NCI-H1436 (cell line): ENCODE measurements around the gene GTF2F1.
A peak's percentile ranks its signal among the peaks of the same experiment; 100 is the strongest.
"Not testable (repeated sequence)": the region's sequence is repeated elsewhere in the genome, so short reads cannot be mapped to it uniquely, and the experiment has no call there.

ENCODE experiments used
- DNase-seq: peaks from one replicate; lab custom pipeline; 2025; lab: John Stamatoyannopoulos, UW

GTF2F1 gene

DNA sequence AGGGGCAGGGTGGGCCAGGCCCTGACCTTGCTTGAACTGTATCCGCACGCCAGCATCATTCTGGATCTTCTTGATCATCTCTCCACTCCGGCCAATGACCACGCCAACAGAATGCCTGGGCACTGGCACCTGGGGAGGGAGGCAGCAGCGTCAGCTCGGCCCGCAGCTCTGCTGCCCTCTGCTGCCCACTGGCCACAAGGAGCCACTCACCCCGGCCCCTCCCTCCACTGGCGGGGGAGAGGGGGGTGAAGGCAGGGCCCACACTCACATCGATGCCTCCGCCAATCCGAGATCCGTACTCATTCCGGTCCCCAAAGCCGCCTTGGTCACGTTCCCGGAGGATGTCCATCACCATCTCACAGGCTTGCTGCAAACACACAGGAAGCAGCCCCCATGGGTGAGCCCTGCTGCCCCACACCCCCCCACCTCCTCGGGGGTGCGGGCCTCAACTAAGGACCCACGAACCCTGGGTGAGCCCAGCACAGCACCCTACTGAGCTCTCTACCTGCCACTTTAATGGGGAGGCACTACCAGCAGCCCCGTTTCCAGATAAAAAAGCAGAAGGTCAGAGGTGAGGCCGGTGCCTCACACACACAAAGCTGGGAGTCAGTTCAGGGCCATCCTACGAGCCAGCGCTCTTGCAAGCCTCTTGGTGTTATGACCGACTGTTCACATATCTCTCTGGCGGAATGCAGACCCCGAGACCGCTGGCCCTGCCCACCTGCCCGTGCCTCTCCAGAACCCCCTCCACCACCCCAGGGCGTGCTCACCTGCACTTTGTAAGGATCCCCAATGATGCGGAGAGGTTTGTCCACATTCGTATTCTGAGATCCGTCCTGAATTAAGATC is 25.0 kb upstream of the GTF2F1 start:
- no peak for DNase-seq

DNA sequence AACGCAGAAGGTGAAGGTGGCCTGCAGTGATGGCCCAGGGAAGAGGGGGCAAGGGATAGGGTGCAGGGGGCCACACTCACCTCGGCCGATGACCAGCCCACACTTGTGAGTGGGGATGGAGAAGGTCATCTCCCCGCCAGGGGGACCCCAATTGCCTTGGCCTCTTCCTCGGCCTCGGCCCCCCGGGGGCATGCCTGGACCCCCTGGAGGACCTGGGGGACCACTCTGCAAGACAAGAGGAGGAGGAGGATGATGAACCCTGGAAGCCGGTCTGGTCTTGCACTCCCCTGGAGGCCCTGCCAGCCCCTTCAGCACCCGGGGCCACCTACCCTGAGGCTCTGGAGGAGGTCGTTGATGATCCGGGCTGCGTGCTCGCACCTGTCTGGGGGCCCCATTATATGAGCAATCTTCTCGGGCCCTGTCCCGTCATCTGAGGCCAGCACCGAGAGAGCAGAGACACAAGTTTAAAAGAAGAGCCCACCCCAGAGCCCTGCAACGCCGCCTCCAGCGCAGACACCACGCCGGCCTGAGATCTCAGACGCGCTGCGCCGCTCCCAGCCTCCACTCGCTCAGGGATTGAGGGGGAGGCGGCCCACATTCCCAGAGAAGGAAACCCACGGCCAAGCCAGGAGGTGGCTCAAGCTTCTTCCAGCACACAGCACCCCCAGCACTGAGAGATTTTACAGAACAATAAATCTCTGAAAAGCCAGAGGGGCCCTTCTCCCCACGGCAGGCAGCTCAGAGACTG is 23.9 kb upstream of the GTF2F1 start:
- DNase-seq = no peak

DNA sequence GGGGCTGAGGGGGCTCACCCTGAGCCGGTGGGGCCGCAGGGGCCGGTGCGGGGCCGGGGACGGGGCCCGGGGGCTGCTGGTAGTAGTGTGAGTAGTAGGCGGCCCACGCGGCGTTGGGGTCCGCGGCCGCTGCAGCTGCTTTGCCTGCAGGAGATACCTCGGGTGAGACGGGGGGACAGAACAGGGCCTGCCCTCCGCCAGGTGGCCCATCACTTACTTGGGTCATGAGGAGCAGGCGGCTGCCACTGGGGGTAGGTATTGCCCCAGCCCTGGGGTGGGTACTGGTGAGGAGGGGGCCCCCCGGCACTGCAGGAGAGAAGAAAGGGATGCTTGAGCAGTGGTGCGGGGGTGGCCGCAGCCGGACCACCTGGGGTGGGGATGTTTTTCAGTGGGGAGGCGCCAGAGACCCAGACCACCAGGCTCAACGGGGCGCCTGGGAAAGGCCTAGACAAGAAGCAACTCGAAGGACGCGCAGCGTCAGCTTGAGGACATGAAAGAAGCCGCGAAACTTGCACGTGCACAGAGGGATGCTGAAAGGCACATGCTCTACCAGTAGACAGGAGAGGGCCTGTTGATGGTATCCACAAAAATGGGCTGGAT is 22.7 kb upstream of the GTF2F1 start:
- DNase-seq = no peak

DNA sequence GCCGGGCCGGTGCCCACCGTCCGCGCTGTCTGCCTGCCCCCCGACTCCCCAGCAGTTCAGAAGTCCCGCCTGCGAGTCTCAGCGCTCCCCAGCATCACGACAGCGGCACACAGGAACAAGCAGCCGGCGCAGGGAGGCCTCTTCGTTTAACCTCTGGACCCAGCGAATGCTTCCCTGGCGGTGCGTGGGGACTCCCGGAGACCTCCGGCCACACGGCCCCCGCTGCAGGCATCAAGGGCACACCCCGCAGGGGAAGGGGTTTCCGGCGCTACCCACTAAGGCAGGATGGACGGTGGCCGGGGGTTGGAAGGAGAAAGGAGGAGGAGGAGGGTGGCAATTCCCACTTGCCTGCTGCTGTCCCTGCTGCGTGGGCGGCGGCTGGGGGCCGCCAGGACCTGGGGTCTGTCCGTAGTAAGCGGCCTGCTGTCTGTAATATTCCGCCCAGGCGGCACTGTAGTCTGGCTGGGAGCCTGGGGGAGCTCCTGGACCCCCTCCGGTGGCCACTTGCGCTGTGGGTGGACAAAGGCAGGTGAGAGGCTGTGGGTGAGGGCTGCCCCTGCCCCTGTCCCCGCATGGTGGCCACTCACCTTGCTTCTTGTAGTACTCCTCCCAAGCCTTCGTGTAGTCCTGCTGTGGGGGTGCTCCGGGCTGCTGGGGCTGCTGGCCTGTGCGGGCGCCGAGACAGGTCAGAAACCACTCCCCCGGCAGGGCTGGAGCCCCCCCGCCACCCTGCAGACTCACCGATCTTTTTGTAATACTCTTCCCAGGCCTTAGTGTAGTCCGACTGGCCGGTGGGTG is 22.0 kb upstream of the GTF2F1 start:
- no peak for DNase-seq

DNA sequence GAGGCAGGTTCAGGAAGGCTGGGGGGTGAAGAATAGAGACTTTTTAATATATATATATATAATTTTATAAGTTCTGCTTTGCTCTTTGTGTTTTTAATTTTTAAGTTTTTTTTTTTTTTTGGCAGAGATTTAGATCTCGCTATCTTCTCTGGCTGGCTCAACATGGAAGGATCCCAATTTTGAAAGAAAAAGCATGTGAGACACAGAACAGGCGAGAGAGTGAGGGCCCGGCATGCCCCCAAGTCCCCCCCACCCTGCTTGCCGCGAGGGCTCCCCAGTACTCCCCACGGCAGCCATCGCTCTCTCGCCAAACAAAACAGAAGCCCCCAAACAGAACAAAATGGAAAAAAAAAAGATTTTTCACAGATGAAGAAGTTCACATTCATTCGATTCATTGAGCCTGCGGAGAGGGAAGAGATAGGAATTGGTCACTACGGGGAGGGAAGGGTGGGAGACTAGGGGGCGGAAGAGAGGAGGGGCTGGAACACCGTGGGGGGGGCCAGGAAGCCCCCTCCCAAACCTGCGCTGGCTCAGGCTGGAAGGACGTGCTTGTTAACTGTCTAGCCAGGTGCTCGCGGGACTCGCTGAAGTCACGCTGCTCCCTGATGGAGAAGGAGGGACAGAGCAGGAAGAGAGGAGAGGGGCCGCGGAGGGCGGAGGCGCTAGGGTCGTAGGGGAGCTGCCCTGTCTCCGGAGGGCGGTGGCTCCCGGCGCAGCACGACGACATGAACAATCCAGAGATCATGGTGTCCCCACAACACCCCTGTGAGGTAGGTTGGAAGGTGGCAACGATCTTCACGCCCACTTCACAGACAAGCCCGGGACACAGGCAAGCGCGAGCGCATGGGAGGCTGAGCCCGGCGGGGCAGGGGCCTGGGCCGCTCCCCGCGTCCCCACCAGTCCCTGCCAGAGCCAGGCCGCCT is 21.0 kb upstream of the GTF2F1 start:
- no peak for DNase-seq

DNA sequence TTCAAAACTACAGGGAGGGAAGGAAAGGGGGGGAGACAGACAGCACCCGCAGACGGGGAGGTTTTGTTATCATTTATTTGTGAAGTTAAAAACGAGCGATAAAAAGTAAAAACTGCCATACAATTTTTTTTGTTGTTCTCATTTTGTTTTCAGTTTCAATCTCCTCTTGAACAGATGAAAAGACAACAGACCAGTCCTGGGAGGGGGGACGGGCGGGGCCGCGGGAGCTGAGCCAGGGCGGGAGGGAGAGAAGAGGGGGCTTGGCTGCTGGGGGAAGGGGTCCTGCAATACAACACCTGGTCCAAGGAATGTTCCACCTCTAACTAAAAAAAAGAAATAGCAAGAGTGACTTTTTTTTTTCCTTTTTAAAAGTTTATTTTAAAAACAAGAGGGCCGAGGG is 20.3 kb upstream of the GTF2F1 start:
- no peak for DNase-seq

DNA sequence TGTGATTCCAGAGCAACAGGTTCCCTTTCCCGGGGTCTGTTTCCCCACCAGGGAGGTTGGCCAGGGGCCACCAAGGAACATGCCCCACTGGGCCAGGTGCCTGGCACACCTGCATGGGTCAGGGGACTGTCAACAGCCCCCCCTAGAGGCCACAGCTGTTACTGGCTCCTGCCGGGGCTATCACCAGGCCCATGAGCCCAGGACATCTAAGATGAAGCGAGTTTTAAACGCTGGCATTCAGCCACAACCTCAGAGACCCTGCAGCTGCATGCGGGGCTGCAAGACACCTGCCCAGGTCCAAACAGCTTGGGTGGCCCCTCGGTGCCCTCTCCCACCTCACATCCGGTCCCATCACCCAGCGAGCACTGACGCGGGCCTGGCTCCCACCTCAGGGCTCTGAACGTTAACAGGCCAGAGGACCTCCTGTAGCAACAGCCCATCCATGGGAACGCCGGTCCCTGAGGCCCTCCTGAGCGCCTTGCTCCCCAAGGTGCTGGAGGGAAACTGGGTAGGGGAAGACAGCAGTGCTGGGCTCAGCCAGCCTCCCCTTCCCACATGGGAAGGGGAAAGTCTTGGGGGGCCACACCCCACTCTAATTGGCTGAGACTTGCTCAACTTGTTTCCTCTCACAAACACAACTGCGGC is 19.6 kb upstream of the GTF2F1 start:
- peak; percentile 36 for DNase-seq

DNA sequence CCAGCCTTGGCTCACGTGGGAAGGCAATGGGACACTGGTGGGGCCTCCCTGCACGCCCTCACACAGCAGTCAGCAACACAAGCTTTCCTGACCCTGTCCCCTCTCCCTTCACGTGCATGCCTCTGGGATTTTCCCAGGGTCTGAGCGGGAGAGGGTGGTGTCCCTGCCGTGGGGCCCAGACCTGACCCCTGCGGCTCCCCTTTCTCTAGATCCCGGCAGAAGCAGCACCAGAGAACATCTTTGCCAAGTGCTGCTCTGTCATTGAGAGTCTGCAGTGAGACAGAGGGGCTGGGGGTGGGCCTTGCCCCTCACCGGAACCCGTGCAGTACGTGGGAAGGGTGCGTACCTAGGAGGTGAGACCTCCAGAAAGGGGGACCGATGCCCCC is 19.1 kb upstream of the GTF2F1 start:
- no peak for DNase-seq

DNA sequence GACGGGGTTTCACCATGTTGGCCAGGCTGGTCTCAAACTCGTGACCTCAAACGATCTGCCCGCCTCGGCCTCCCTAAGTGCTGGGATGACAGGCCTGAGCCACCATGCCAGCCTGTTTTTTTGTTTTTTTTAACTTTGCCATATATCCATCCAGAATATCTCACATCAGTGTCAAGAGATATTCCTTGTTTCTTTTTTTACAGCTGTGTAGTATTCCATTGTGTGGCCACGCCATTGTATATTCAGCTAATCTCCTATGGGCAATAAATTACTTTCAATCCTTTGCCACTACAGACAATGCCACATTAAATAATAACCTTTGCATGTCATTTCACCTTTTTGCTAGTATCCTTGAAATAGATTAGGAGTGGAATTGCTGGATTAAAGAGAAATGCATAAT is 16.4 kb upstream of the GTF2F1 start:
- DNase-seq = no peak

DNA sequence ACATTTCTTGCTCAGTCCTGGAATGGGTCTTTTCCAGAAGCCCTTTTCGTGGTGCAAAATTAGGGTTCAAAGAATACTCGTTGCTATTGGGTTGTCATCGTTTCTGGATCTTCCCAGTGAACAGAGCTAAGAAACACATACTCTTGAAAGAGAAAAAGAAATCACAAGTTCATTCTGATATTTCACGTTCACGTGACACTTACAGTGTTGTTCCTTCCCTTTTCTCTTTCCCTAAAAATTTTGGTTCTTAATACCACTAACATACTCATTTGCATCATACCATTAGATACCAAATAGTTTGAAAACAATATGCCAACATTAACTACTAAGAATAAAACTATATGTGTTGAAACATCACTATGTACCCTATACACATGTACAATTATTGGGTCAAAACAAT is 13.4 kb upstream of the GTF2F1 start:
- DNase-seq = no peak

DNA sequence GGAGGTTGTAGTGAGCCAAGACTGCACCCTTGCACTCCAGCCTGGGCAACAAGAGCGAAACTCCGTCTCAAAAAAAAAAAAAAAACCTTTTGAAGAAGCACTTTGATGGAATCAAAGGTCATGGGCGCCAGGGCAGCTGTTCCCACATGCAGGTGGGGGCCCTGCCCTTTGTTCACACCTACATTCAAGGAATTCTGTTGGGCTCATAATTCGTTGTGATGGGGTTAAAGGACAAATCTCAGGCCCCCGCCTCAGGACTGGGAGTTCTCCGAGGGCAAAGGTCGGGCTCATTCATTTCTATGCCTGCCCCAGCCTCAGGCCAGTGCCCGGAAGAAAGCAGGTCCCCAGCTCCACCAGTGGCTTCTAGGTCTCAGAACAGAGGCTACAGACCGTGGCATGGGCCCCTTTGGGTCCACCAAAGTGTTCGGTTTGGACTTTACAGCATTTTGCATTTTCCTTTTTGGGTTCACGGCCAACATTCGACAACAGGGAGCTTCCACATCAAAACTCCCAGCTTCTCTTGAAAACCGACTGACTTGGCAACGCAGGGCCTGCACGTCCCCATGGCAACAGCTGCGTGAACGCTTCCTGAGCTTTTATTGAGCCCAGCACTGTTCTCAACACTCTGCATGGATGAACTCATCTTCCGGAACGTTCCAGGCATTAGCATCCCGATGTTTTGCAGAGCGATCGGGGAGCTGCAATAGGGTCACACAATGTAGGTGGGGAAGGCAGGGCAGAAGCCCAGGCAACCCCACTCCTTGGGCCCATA is 10.1 kb upstream of the GTF2F1 start:
- DNase-seq = no peak

DNA sequence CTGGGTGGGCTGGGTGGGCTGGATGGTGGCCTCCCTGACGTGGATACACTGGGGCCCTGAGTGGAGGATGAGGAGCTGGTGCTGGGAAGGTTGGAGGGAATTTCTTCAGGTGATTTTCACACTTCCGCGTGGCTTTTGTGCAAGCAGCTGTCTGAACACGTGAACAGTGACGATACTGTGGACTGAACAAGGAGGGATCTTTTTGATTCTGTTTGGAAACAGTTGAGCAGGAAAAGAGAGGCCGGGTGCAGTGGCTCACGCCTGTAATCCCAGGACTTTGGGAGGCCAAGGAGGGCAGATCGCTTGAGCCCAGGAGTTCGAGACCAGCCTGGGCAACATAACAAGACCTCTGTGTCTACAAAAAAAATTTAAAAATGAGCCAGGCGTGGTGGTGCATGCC is 9.1 kb upstream of the GTF2F1 start:
- no peak for DNase-seq

DNA sequence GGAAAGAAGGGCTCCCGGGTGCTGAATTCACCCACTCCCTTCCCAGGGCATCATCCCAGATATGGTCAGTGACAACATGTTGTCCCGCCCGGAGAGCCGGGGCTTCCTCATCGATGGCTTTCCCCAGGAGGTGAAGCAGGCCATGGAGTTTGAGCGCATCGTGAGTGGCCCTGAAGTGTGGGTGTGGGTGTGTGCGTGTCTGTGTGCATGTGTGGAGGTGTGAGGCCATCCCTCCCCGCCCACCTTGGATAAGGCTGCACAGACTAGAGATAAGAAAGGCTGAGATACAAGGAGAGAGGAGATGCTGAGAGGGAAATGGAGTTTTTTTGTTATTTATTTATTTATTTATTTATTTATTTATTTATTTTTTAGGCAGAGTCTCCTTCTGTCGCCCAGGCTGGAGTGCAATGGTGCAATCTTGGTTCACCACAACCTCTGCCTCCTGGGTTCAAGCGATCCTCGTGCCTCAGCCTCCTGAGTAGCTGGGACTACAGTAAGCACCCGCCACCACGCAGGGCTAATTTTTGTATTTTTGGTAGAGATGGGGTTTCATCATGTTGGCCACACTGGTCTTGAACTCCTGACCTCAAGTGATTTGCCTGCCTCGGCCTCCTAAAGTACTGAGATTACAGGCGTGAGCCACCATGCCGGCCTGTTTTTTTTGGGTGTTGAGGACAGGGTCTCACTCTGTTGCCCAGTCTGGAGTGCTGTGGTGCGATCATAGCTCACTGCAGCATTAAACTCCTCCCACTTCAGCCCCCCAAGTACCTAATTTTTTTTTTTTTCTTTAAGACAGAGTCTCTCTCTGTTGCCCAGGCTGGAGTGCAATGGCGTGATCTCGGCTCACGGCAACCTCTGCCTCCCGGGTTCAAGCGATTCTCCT is 7.3 kb upstream of the GTF2F1 start:
- not testable (repeated sequence) for DNase-seq

DNA sequence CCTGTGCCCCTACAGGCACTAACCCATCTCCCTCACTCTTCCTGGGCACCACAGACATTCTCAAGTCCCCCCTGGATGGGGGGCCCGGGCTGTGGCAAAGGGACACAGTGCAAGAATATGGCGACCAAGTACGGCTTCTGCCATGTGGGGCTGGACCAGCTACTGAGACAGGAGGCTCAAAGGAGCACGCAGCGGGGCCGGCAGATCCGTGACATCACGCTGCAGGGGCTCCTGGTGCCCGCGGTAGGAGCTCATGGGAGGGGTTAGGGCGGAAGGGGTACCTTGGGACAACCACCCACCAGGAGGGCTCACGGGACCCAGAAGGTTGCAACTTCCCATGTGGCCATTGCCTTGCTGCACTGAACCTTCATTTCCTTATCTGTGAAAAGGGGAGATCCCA is 3.3 kb upstream of the GTF2F1 start:
- no peak for DNase-seq

DNA sequence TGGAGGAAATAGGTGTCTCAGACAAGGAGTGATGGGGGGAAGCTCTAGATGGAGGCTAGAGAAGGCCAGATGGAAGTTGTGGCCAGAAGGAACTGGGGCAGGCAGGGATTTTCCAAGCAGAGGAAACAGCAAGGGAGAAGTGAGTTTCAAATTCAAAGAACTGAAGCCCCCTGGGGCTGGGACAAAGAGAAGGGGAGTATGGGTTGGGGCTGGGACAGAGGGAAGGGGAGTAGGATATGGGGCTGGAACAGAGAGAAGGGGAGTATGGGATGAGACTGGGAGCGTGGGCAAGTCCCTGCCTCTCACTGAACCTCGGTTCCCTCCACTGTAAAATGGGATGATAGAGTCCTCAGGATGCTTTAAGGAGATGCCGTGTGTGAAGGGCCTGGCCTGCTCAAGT is 1.9 kb upstream of the GTF2F1 start:
- DNase-seq = no peak

DNA sequence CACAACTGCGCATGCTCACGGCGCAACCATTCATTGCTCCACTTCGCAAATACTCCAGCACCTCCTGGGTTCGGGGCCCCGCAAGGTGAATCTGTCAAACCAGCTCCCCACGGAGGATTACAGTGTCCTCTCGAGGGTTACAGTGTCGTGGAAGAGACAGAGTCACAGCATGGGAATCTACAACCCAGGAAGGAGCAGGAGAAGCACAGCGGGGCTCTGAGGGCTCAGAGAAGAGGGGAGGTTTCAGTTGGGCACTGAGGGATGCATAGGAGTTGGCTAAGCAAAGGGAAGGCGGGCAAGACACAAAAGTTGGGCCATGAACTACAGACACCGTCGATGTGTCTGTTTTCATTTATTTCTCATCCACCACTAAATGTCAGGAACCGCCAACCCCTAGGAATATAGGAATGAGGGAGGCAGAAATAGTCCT is 1.0 kb upstream of the GTF2F1 start:
- DNase-seq = no peak

DNA sequence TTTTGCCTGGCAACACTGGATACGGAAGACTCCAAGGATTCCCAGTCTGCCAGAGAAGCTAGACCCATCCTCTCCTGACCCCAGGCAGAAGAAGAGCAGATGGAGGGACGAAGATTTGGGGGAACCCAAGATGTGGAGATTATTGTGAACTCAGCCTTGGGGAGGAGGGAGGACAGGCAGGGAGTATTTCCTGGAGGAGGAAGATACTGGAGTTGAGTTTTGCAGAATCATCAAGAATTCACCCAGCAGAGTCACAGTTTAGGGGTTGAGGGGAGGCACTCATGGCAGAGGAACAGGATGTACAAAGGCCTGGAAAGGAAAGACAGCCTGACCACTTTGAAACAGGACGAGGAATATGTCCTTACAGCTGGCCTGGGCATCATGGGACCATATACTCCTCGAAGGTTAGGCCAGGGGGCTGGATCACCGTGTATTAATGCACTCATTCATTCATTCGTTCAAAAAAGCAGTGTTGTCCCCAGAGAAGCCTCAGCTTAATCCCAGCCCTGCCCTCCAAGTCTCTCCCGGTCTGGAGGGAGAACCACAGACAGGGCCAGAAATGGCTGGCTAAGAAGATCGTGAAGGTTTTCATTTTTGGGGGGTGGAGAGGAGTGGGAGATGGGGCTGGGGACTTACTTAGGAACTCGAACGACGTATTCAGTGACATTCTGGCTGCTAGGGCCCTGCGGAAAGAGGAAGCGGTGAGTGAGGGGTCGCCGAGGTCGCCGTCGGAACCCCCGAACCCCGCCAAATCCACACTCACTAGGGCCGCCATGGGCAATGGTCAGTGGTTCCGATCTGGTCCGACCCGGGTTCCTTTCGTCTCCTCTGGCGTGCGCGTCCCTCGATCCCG is 517 bp downstream of the GTF2F1 start:
- no peak for DNase-seq

DNA sequence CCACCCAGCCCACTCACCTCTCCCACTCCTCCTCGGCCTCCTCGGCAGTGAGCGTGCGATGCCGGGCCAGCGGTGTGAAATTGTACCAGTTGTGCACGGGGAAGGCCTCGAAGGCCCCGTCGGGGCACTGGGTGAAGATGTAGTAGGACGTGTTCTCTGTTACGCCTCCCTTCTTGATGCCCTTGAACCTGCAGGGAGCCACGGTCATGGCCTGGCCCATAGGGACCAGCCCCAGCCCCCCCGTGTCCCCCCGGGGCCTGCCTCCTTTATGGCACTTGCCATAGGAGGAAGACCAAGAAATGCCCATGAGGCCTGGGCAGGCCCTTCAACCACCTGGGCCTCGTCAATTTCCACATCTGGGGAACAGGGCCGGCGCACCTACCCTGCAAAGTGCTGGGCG is 5.6 kb downstream of the GTF2F1 start:
- no peak for DNase-seq
